ENCODE results near the gene ULBP3. TPM values are rescaled to one million over a fixed set of nuclear protein-coding genes. Genes with fewer than 3 reads are reported as not detected.

ULBP3 gene
- total RNA-seq, 1 experiment from 2014 or later: 8.1 TPM

- H3K36me3 ChIP-seq (ENCODE audit: control insufficient read depth, insufficient read depth, low read length): no peaks in the 10 kb centered on the region
- no peaks in the 10 kb centered on the region for H3K9me3 ChIP-seq
- H3K27me3 ChIP-seq (replicated peaks; ENCODE audit: control insufficient read depth, insufficient read depth, low read length): no peaks in the 10 kb centered on the region; the same call in 1 of the 2 replicates
- no peak for TF ChIP-seq CTCF (IDR thresholded peaks at IDR 0.05; ENCODE audit: insufficient read depth in 1 of 2, low read depth in 1 of 2, low read length in 1 of 2, severe bottlenecking in 1 of 2, unreplicated experiment in 1 of 2)
- no peaks in the 10 kb centered on the region for H3K4me1 ChIP-seq
- H3K4me3 ChIP-seq (ENCODE audit: low read depth, low read length): no peak overlapping the region
- Mint-ChIP-seq H3K36me3 (ENCODE audit: insufficient read depth, unreplicated experiment) (no peaks in the 10 kb centered on the region), H3K4me1 (ENCODE audit: low read depth, unreplicated experiment) (no peaks in the 10 kb centered on the region), H3K27me3 (ENCODE audit: insufficient read depth, unreplicated experiment) (peaks cover 13% of the 10 kb centered on the region), H3K27ac (ENCODE audit: unreplicated experiment) (no peak overlapping the region), H3K4me3 (ENCODE audit: unreplicated experiment) (no peak overlapping the region), H3K9me3 (ENCODE audit: unreplicated experiment) (no peaks in the 10 kb centered on the region)
- ChIA-PET CTCF (no interaction called here), POLR2A (no interaction called here)
- intact Hi-C loops (cut with micrococcal nuclease; ENCODE audit: unreplicated experiment): no loop called here
- BruUV-seq (replicated peaks): no TSS peak
- no peak for DNase-seq
These were observed 22.0 kb downstream of the ULBP3 start for GRCh38 chr6:150046943-150047342.

- Mint-ChIP-seq H3K4me3 (ENCODE audit: unreplicated experiment) (no peak overlapping the region), H3K27ac (ENCODE audit: unreplicated experiment) (no peak overlapping the region), H3K27me3 (ENCODE audit: insufficient read depth, unreplicated experiment) (peaks cover 16% of the 10 kb centered on the region), H3K36me3 (ENCODE audit: insufficient read depth, unreplicated experiment) (no peaks in the 10 kb centered on the region), H3K9me3 (ENCODE audit: unreplicated experiment) (no peaks in the 10 kb centered on the region), H3K4me1 (ENCODE audit: low read depth, unreplicated experiment) (no peaks in the 10 kb centered on the region)
- CTCF ChIA-PET: no interaction called here
- no peak for TF ChIP-seq CTCF (IDR thresholded peaks at IDR 0.05; ENCODE audit: insufficient read depth in 1 of 2, low read depth in 1 of 2, low read length in 1 of 2, severe bottlenecking in 1 of 2, unreplicated experiment in 1 of 2)
- intact Hi-C loops (cut with micrococcal nuclease; ENCODE audit: unreplicated experiment): no loop called here
- Histone ChIP-seq H3K9me3 (no peaks in the 10 kb centered on the region), H3K27me3 (replicated peaks; ENCODE audit: control insufficient read depth, insufficient read depth, low read length) (no peaks in the 10 kb centered on the region; the same call in 1 of the 2 replicates), H3K4me1 (no peaks in the 10 kb centered on the region), H3K36me3 (ENCODE audit: control insufficient read depth, insufficient read depth, low read length) (no peaks in the 10 kb centered on the region), H3K4me3 (ENCODE audit: low read depth, low read length) (no peak overlapping the region)
- no peak for DNase-seq
- BruUV-seq (replicated peaks): no TSS peak
- POLR2A ChIA-PET: no interaction called here
These were observed 24.2 kb downstream of the ULBP3 start for GRCh38 chr6:150044621-150045145.

DNA sequence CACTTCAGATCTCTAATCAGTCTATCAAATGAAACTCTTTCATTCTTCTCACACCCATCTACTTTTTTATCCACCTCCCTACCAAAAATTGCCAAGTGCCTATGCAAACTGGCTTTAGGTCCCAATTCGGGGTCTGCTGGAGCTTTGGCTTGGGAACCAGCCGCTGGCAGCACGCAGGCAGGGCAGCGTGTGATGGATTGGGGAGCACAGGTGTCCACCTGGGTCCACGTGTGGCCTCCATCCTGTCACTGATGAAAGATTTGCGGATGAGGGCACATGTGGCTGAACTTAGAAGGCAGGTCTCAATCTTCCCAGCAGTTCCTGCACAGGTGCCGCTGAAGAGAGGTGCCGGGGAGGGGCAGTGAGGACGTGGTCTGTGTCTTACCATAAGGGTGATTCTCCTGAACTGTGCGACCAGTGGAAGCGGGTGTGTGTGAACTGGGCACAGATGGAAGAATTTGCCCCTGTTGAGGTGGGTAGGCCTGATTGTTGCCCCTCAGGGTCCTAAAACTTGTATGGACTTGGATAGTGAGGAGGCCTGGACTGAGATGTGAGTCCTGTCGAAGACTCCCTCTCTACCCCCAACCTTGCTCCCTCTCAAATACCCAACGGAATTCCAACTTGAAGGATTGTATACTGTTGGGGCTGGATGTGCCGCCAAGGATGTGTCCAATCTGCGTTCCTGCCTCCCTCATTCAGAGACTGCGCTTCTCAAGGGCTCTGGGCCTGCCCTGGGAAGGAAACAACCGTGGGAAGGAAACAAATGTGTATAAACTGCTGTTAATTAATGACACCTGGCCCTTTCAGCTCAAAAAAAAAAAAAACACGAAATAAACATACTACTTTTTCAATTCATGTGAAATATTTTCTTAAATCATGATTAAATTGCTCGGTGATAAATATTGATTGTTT is 25.2 kb downstream of the ULBP3 start:
- Mint-ChIP-seq H3K9me3 (ENCODE audit: unreplicated experiment) (no peaks in the 10 kb centered on the region), H3K36me3 (ENCODE audit: insufficient read depth, unreplicated experiment) (no peaks in the 10 kb centered on the region), H3K4me1 (ENCODE audit: low read depth, unreplicated experiment) (no peaks in the 10 kb centered on the region), H3K27ac (ENCODE audit: unreplicated experiment) (no peak overlapping the region), H3K27me3 (ENCODE audit: insufficient read depth, unreplicated experiment) (peaks cover 16% of the 10 kb centered on the region), H3K4me3 (ENCODE audit: unreplicated experiment) (no peak overlapping the region)
- CTCF ChIA-PET: no interaction called here
- Histone ChIP-seq H3K4me3 (ENCODE audit: low read depth, low read length) (no peak overlapping the region), H3K36me3 (ENCODE audit: control insufficient read depth, insufficient read depth, low read length) (no peaks in the 10 kb centered on the region), H3K4me1 (no peaks in the 10 kb centered on the region), H3K27me3 (replicated peaks; ENCODE audit: control insufficient read depth, insufficient read depth, low read length) (no peaks in the 10 kb centered on the region; the same call in 1 of the 2 replicates), H3K9me3 (no peaks in the 10 kb centered on the region)
- BruUV-seq (replicated peaks): no TSS peak
- intact Hi-C loops (cut with micrococcal nuclease; ENCODE audit: unreplicated experiment): no loop called here
- POLR2A ChIA-PET: no interaction called here
- DNase-seq: no peak
- no peak for TF ChIP-seq CTCF (IDR thresholded peaks at IDR 0.05; ENCODE audit: insufficient read depth in 1 of 2, low read depth in 1 of 2, low read length in 1 of 2, severe bottlenecking in 1 of 2, unreplicated experiment in 1 of 2)

All from Caco-2 (cell line).